Cardiac muscle cell (in vitro differentiated cells and primary cell): ENCODE data around the gene LRRC38. TPM values are rescaled to one million over a fixed set of nuclear protein-coding genes. Genes with fewer than 3 reads are reported as not detected.

Experiments
- DNase-seq, 2 donors: peaks; one replicate each; pipeline versions ENCODE4 v3.0.0 to v3.0.0-alpha.2; 2010 to 2017; ENCODE audit warnings: low read depth in 1 of 2, low spot score in 1 of 2
- H3K27ac ChIP-seq: fragments of 200-600 bp; sonication (generic); 2 replicates; pipeline ENCODE4 v1.5.1; 2016
- H3K27me3 ChIP-seq: fragments of 200-600 bp; sonication (generic); 2 replicates; pipeline ENCODE4 v1.6.0; 2016; ENCODE audit warnings: control low read depth
- H3K36me3 ChIP-seq: fragments of 200-600 bp; sonication (generic); 2 replicates; pipeline ENCODE4 v1.5.1; 2016; ENCODE audit warnings: control low read depth
- H3K4me1 ChIP-seq: fragments of 200-600 bp; sonication (generic); 2 replicates; pipeline ENCODE4 v1.8.1; 2017; ENCODE audit warnings: low read depth, mild to moderate bottlenecking, mixed run types
- H3K4me3 ChIP-seq: fragments of 200-600 bp; sonication (generic); 2 replicates; pipeline ENCODE4 v1.5.1; 2016; ENCODE audit warnings: mild to moderate bottlenecking
- H3K9me3 ChIP-seq: fragments of 200-600 bp; sonication (generic); 2 replicates; pipeline ENCODE4 v1.5.1; 2017; ENCODE audit warnings: low read depth, mild to moderate bottlenecking, control low read depth
- polyA plus RNA-seq: library from polyadenylated mRNA; unstranded; fragments of >200 nt; fragmentation: Nextera tagmentation; extraction: Ambion mirVana; gene quantifications from 2 replicates; pipeline ENCODE4 v1.2.1, GENCODE V29; 2016
- total RNA-seq: library from RNA; depleted of rRNA; stranded (reverse); fragments of >200 nt; gene quantifications from 2 replicates; pipeline ENCODE4 v1.2.3, GENCODE V29; 2016
- TF ChIP-seq, protein P1 (sequence below): IDR thresholded peaks from 2 replicates; pipeline ENCODE4 v1.5.1; 2012; ENCODE audit warnings: low read depth, mild to moderate bottlenecking, low read length

Gene LRRC38
- total and polyA plus RNA-seq, 2 experiments from 2014 or later = not detected

DNA sequence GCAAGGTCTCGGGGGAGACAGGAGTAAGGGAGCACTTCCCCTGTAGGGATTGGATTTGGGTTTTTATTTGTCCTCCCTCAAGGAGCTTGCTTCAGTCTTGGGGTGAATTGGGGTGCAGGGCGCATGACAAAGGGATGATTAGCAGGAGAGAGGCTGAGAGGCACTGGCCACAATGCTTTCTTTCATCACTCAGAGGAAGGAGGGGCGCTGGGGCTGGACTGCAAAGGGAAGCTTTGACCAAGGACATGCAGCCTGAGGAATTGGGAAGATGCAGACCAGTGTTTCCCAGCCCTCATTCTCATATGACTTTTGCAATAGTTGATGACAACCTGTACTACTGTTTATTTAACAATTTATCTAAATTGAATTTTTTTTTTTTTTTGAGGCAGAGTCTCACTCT, 35.7 kb upstream of the LRRC38 start:
- no peaks in the 10 kb centered on the region for H3K4me1 ChIP-seq
- TF ChIP-seq, protein P1, sequence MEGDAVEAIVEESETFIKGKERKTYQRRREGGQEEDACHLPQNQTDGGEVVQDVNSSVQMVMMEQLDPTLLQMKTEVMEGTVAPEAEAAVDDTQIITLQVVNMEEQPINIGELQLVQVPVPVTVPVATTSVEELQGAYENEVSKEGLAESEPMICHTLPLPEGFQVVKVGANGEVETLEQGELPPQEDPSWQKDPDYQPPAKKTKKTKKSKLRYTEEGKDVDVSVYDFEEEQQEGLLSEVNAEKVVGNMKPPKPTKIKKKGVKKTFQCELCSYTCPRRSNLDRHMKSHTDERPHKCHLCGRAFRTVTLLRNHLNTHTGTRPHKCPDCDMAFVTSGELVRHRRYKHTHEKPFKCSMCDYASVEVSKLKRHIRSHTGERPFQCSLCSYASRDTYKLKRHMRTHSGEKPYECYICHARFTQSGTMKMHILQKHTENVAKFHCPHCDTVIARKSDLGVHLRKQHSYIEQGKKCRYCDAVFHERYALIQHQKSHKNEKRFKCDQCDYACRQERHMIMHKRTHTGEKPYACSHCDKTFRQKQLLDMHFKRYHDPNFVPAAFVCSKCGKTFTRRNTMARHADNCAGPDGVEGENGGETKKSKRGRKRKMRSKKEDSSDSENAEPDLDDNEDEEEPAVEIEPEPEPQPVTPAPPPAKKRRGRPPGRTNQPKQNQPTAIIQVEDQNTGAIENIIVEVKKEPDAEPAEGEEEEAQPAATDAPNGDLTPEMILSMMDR = no peak
- H3K27me3 ChIP-seq = no peaks in the 10 kb centered on the region
- DNase-seq = no peak
- H3K36me3 ChIP-seq = no peaks in the 10 kb centered on the region
- no peak overlapping the region for H3K27ac ChIP-seq
- no peak overlapping the region for H3K4me3 ChIP-seq
- H3K9me3 ChIP-seq = no peaks in the 10 kb centered on the region

DNA sequence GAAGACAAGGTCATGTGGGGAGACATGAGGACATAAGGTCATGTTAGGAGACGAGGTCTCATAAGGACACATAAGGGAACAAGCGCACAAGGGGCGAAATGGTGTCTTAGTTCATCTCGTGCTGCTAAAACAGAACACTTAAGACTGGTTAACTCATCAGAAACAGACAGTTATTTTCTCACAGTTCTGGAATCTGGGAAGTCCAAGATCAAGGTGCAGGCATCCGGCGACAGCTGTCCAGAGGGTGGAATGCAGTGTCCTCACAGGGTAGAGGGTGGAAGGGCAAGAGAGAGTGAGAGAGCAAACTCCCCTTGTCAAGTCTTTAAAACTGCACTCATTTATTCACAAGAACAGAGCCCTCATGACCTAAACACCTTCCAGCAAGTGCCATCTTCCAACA, 35.2 kb upstream of the LRRC38 start:
- TF ChIP-seq, protein P1 = no peak
- Histone ChIP-seq H3K27me3 (no peaks in the 10 kb centered on the region), H3K36me3 (no peaks in the 10 kb centered on the region), H3K4me3 (no peak overlapping the region), H3K9me3 (no peaks in the 10 kb centered on the region), H3K27ac (no peak overlapping the region), H3K4me1 (no peaks in the 10 kb centered on the region)
- no peak for DNase-seq

DNA sequence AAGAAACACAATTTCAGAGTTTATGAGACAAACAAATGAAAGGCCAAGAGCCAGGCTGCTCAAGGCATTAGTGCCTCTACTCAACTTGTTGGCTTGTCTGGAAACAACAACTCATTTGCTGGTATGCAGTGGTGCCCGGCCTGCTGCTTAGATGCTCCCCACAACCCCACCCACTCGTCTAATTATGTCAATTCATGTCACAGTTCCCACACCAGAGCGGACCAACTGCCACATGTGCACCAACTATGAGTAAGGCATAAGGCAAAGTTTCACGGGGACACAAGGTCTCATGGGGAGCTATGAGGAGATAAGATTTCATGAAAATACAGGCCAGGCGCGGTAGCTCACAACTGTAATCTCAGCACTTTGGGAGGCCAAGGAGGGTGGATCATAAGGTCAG, 34.5 kb upstream of the LRRC38 start:
- Histone ChIP-seq H3K4me3 (no peak overlapping the region), H3K36me3 (no peaks in the 10 kb centered on the region), H3K27me3 (no peaks in the 10 kb centered on the region), H3K27ac (no peak overlapping the region), H3K4me1 (no peaks in the 10 kb centered on the region), H3K9me3 (no peaks in the 10 kb centered on the region)
- DNase-seq = no peak
- TF ChIP-seq, protein P1 = no peak

DNA sequence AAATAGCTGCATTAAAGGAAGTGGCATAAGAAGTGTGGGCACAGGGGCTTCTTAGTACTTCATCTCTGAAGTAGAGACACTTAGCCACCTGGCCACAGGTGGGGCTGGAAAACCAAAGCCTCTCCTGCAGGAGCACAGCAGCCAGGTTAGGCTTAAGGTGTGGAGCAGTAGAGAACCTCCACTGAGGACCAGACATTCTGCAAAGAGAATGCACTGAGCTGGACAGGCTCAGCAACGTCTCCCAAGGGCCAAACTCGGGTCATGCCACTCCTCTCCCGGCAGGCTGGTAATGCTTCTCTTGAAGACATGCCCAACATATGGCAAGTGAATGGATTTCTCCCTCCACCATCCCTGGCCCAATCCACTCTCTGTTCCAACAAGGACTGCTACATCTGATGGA, 33.0 kb upstream of the LRRC38 start:
- Histone ChIP-seq H3K4me3 (no peak overlapping the region), H3K27me3 (no peaks in the 10 kb centered on the region), H3K27ac (no peak overlapping the region), H3K36me3 (no peaks in the 10 kb centered on the region), H3K4me1 (no peaks in the 10 kb centered on the region), H3K9me3 (no peaks in the 10 kb centered on the region)
- TF ChIP-seq, protein P1 = no peak
- no peak for DNase-seq

DNA sequence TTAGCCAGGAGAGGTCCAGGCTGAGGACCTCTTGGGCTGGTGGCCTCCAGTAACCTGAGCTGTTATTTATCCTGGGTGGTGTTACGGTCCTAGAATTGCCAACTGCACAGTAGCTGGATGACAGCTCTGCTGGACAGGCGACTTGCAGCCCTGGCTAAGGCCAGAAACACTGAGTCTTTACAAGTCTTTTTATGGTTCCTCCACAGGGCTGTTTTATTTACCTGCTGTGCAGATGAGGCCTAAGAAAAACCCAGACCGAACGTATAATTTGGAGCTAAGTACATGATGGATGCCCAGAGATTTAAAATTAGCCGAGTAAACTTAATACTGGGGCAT, 30.4 kb upstream of the LRRC38 start:
- Histone ChIP-seq H3K36me3 (no peaks in the 10 kb centered on the region), H3K27ac (no peak overlapping the region), H3K4me1 (no peaks in the 10 kb centered on the region), H3K9me3 (no peaks in the 10 kb centered on the region), H3K4me3 (no peak overlapping the region), H3K27me3 (no peaks in the 10 kb centered on the region)
- peak in 1 of 2 donors; percentile 14 for DNase-seq
- TF ChIP-seq, protein P1 = no peak
